Measurements from ENCODE around the gene LRRC32.

GRCh38 chr11:76661834-76662434 is 8.6 kb downstream of the LRRC32 start:
- TF ChIP-seq POLR2AphosphoS5 (IDR thresholded peaks at IDR 0.05) = no peak
- no peak for TF ChIP-seq CTCF (IDR thresholded peaks at IDR 0.05; ENCODE audit: poor library complexity, severe bottlenecking)
- TF ChIP-seq EP300 (conservative IDR thresholded peaks at IDR 0.05; ENCODE audit: poor library complexity, severe bottlenecking) = no peak
- TF ChIP-seq, protein P1, sequence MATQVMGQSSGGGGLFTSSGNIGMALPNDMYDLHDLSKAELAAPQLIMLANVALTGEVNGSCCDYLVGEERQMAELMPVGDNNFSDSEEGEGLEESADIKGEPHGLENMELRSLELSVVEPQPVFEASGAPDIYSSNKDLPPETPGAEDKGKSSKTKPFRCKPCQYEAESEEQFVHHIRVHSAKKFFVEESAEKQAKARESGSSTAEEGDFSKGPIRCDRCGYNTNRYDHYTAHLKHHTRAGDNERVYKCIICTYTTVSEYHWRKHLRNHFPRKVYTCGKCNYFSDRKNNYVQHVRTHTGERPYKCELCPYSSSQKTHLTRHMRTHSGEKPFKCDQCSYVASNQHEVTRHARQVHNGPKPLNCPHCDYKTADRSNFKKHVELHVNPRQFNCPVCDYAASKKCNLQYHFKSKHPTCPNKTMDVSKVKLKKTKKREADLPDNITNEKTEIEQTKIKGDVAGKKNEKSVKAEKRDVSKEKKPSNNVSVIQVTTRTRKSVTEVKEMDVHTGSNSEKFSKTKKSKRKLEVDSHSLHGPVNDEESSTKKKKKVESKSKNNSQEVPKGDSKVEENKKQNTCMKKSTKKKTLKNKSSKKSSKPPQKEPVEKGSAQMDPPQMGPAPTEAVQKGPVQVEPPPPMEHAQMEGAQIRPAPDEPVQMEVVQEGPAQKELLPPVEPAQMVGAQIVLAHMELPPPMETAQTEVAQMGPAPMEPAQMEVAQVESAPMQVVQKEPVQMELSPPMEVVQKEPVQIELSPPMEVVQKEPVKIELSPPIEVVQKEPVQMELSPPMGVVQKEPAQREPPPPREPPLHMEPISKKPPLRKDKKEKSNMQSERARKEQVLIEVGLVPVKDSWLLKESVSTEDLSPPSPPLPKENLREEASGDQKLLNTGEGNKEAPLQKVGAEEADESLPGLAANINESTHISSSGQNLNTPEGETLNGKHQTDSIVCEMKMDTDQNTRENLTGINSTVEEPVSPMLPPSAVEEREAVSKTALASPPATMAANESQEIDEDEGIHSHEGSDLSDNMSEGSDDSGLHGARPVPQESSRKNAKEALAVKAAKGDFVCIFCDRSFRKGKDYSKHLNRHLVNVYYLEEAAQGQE (IDR thresholded peaks at IDR 0.05; ENCODE audit: borderline replicate concordance) = no peak
- TF ChIP-seq MXI1 (conservative IDR thresholded peaks at IDR 0.05; ENCODE audit: poor library complexity, severe bottlenecking) = no peak

All from neural cell (in vitro differentiated cells).